Measurements from ENCODE around the gene TFEB.

Gene TFEB

DNA sequence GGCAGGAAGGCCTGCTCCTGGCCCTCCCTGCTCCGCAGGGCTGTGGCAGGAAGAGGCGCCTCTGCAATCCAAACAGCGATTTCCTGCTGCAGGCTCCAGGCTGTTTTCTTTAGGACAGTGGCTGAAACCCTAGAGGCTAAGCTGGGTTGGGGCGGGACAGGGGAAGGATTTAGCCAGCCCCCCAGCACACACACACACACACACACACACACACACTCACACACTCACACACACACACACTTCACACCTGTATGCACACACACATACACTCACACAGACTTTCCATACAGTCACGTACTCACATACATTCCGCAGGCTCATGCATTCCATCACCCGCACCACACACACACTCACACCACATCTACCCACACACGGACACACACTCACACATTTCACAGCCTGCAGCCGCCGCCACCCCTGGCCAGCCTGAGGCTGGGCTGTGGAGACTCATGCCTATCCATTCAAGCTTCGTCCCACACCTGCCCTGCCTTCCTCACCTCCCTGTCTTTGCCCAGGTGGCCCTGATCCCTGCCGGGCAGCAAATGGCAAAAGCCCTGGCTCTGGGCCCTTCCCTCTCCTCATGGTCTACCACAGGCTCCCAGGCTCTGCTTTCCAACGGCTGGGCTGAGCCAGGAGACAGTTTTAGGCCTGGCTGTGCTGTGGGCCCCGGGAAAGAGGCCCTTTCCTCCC, 79.3 kb downstream of the TFEB start:
- H3K4me1 ChIP-seq (ENCODE audit: control insufficient read depth, low read length): no peaks in the 10 kb centered on the region
- no peaks in the 10 kb centered on the region for H3K9me2 ChIP-seq (replicated peaks; ENCODE audit: control insufficient read depth, low read length)
- no peak overlapping the region for H3K27ac ChIP-seq (ENCODE audit: low read depth, low read length)
- TF ChIP-seq EZH2phosphoT487 (IDR thresholded peaks at IDR 0.05; ENCODE audit: borderline replicate concordance, low read length): no peak
- TF ChIP-seq, protein P1, sequence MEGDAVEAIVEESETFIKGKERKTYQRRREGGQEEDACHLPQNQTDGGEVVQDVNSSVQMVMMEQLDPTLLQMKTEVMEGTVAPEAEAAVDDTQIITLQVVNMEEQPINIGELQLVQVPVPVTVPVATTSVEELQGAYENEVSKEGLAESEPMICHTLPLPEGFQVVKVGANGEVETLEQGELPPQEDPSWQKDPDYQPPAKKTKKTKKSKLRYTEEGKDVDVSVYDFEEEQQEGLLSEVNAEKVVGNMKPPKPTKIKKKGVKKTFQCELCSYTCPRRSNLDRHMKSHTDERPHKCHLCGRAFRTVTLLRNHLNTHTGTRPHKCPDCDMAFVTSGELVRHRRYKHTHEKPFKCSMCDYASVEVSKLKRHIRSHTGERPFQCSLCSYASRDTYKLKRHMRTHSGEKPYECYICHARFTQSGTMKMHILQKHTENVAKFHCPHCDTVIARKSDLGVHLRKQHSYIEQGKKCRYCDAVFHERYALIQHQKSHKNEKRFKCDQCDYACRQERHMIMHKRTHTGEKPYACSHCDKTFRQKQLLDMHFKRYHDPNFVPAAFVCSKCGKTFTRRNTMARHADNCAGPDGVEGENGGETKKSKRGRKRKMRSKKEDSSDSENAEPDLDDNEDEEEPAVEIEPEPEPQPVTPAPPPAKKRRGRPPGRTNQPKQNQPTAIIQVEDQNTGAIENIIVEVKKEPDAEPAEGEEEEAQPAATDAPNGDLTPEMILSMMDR (IDR thresholded peaks at IDR 0.05; ENCODE audit: low read depth, low read length, poor library complexity, severe bottlenecking): no peak
- H3K9me3 ChIP-seq (ENCODE audit: control insufficient read depth, insufficient read depth, low read length): no peaks in the 10 kb centered on the region
- H3F3A ChIP-seq (ENCODE audit: control insufficient read depth, insufficient read depth): no peaks in the 10 kb centered on the region
- no peaks in the 10 kb centered on the region for H3K36me3 ChIP-seq (ENCODE audit: control insufficient read depth, low read length)
- H3K4me3 ChIP-seq (ENCODE audit: low read length): no peak overlapping the region
- no peak overlapping the region for H3K4me2 ChIP-seq (ENCODE audit: low read length)
- no peaks in the 10 kb centered on the region for H4K20me1 ChIP-seq (ENCODE audit: control insufficient read depth, insufficient read depth, low read depth, low read length)
- H3K79me2 ChIP-seq (ENCODE audit: control insufficient read depth, low read length): no peaks in the 10 kb centered on the region
- H3K27me3 ChIP-seq (ENCODE audit: control insufficient read depth, low read length): peaks cover 16% of the 10 kb centered on the region; the same call in 1 of the 2 replicates

DNA sequence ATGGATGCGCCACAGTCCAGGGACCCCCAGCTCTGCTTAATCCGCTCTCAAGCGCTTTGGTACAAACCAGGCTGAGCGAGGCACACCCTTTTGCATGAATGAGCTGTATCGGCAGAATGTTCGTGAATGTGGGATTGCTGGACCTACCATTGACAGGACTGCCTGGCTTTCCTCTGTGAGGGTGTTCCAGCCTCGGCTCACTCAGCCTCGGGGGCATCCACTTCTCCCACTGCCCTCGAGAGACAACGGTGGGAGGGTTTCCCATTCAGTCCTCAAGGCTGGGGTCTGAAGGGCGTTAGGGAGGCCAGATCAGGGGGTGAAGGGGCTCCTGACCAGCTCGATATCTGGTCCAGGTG, 79.8 kb downstream of the TFEB start:
- Histone ChIP-seq H3K27ac (ENCODE audit: low read depth, low read length) (no peak overlapping the region), H3K4me2 (ENCODE audit: low read length) (no peak overlapping the region)
- TF ChIP-seq, protein P1 (IDR thresholded peaks at IDR 0.05; ENCODE audit: low read depth, low read length, poor library complexity, severe bottlenecking): no peak
- TF ChIP-seq EZH2phosphoT487 (IDR thresholded peaks at IDR 0.05; ENCODE audit: borderline replicate concordance, low read length): no peak

DNA sequence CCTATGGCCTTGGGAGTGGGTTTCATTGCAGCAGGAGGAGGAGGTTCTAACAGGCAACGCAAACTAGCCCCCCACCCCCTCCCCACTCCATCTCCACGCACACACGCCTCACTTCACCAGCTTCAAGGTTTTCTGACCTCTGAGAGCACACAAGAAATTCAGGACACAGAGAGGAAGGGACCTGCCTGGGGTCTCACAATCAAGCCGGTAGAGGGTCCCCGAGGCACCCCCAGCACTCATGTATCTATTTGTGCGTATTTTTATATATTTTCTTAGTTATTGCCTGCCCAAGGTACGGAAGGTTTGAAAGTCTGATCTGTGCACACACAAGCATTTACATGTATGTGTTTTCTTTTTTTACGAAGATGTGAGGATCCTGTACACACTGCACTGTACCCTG, 80.2 kb downstream of the TFEB start:
- Histone ChIP-seq H3K9me2 (replicated peaks; ENCODE audit: control insufficient read depth, low read length) (no peaks in the 10 kb centered on the region), H3K4me3 (ENCODE audit: low read length) (no peak overlapping the region), H3K79me2 (ENCODE audit: control insufficient read depth, low read length) (no peaks in the 10 kb centered on the region), H3K27me3 (ENCODE audit: control insufficient read depth, low read length) (peaks cover 15% of the 10 kb centered on the region; the same call in 1 of the 2 replicates), H3K36me3 (ENCODE audit: control insufficient read depth, low read length) (no peaks in the 10 kb centered on the region), H3K4me1 (ENCODE audit: control insufficient read depth, low read length) (no peaks in the 10 kb centered on the region), H4K20me1 (ENCODE audit: control insufficient read depth, insufficient read depth, low read depth, low read length) (no peaks in the 10 kb centered on the region), H3F3A (ENCODE audit: control insufficient read depth, insufficient read depth) (no peaks in the 10 kb centered on the region), H3K27ac (ENCODE audit: low read depth, low read length) (no peak overlapping the region), H3K4me2 (ENCODE audit: low read length) (no peak overlapping the region), H3K9me3 (ENCODE audit: control insufficient read depth, insufficient read depth, low read length) (no peaks in the 10 kb centered on the region)
- TF ChIP-seq, protein P1 (IDR thresholded peaks at IDR 0.05; ENCODE audit: low read depth, low read length, poor library complexity, severe bottlenecking): no peak
- no peak for TF ChIP-seq EZH2phosphoT487 (IDR thresholded peaks at IDR 0.05; ENCODE audit: borderline replicate concordance, low read length)

More for the DNA sequence above, 79.8 kb downstream of the TFEB start:
- no peak overlapping the region for H3K4me3 ChIP-seq (ENCODE audit: low read length)
- H3K27me3 ChIP-seq (ENCODE audit: control insufficient read depth, low read length): peaks cover 16% of the 10 kb centered on the region; the same call in 1 of the 2 replicates
- no peaks in the 10 kb centered on the region for H3K4me1 ChIP-seq (ENCODE audit: control insufficient read depth, low read length)
- no peaks in the 10 kb centered on the region for H3K79me2 ChIP-seq (ENCODE audit: control insufficient read depth, low read length)
- H3F3A ChIP-seq (ENCODE audit: control insufficient read depth, insufficient read depth): no peaks in the 10 kb centered on the region
- H3K9me3 ChIP-seq (ENCODE audit: control insufficient read depth, insufficient read depth, low read length): no peaks in the 10 kb centered on the region
- no peaks in the 10 kb centered on the region for H4K20me1 ChIP-seq (ENCODE audit: control insufficient read depth, insufficient read depth, low read depth, low read length)
- no peaks in the 10 kb centered on the region for H3K36me3 ChIP-seq (ENCODE audit: control insufficient read depth, low read length)
- H3K9me2 ChIP-seq (replicated peaks; ENCODE audit: control insufficient read depth, low read length): no peaks in the 10 kb centered on the region

All from DOHH2 (cell line).